ENCODE measurements around the gene KRTAP10-1.

GRCh38 chr21:44552681-44553080 lies 12.7 kb upstream of the KRTAP10-1 start:
- TF ChIP-seq CTCF (IDR thresholded peaks at IDR 0.05) (no peak), EZH2 (IDR thresholded peaks at IDR 0.05) (no peak)

Data from neural progenitor cell (in vitro differentiated cells).